ENCODE data around the gene CFAP45. TPM values are rescaled to one million over a fixed set of nuclear protein-coding genes. Genes with fewer than 3 reads are reported as not detected.

Gene CFAP45
- total and polyA plus RNA-seq, 2 experiments from 2014 or later = 0.43 TPM; not detected in 1

GRCh38 chr1:159928491-159929050, 28.6 kb upstream of the CFAP45 start:
- peaks cover 6% of the 10 kb centered on the region for H3K79me2 ChIP-seq
- TF ChIP-seq CTCF (IDR thresholded peaks at IDR 0.05; ENCODE audit: poor library complexity) (no peak), EZH2 (IDR thresholded peaks at IDR 0.05; ENCODE audit: borderline replicate concordance) (no peak)
- no peaks in the 10 kb centered on the region for H4K20me1 ChIP-seq (ENCODE audit: insufficient read depth, poor library complexity, severe bottlenecking)
- no peak overlapping the region for H3K4me3 ChIP-seq
- peaks cover 14% of the 10 kb centered on the region for H3K4me1 ChIP-seq (ENCODE audit: insufficient read depth)
- no peaks in the 10 kb centered on the region for H3K36me3 ChIP-seq (replicated peaks; ENCODE audit: insufficient read depth, low read depth)
- no peak for DNase-seq (ENCODE audit: low spot score)
- no peaks in the 10 kb centered on the region for H3K27me3 ChIP-seq
- no peaks in the 10 kb centered on the region for H3K9me3 ChIP-seq (ENCODE audit: low read depth)
- 97% methylated on average over 18 of the region's 18 CpGs for WGBS (ENCODE audit: low lambda C conversion rate, missing lambda C conversion rate)
- H3K9me2 ChIP-seq (replicated peaks; ENCODE audit: insufficient read depth) = no peaks in the 10 kb centered on the region
- H3K4me2 ChIP-seq = no peak overlapping the region
- H2AFZ ChIP-seq = no peak overlapping the region
- H3K27ac ChIP-seq = no peak overlapping the region

GRCh38 chr1:159927849-159928431, 28.0 kb upstream of the CFAP45 start:
- Histone ChIP-seq H3K27ac (no peak overlapping the region), H3K4me1 (ENCODE audit: insufficient read depth) (peaks cover 16% of the 10 kb centered on the region), H3K27me3 (no peaks in the 10 kb centered on the region), H3K36me3 (replicated peaks; ENCODE audit: insufficient read depth, low read depth) (no peaks in the 10 kb centered on the region), H3K4me2 (no peak overlapping the region), H3K9me2 (replicated peaks; ENCODE audit: insufficient read depth) (no peaks in the 10 kb centered on the region), H3K4me3 (no peak overlapping the region), H3K79me2 (peaks cover 11% of the 10 kb centered on the region), H4K20me1 (ENCODE audit: insufficient read depth, poor library complexity, severe bottlenecking) (no peaks in the 10 kb centered on the region), H2AFZ (no peak overlapping the region), H3K9me3 (ENCODE audit: low read depth) (no peaks in the 10 kb centered on the region)
- WGBS (ENCODE audit: low lambda C conversion rate, missing lambda C conversion rate) = 83% methylated on average over 12 of the region's 13 CpGs
- TF ChIP-seq EZH2 (IDR thresholded peaks at IDR 0.05; ENCODE audit: borderline replicate concordance) (no peak), CTCF (IDR thresholded peaks at IDR 0.05; ENCODE audit: poor library complexity) (no peak)
- no peak for DNase-seq (ENCODE audit: low spot score)

- Histone ChIP-seq H3K4me1 (ENCODE audit: insufficient read depth) (peaks cover 23% of the 10 kb centered on the region), H3K36me3 (replicated peaks; ENCODE audit: insufficient read depth, low read depth) (no peaks in the 10 kb centered on the region), H3K79me2 (peaks cover 16% of the 10 kb centered on the region), H3K9me3 (ENCODE audit: low read depth) (no peaks in the 10 kb centered on the region), H4K20me1 (ENCODE audit: insufficient read depth, poor library complexity, severe bottlenecking) (no peaks in the 10 kb centered on the region), H3K9me2 (replicated peaks; ENCODE audit: insufficient read depth) (no peaks in the 10 kb centered on the region), H3K4me3 (no peak overlapping the region), H3K27me3 (no peaks in the 10 kb centered on the region), H3K4me2 (no peak overlapping the region), H2AFZ (no peak overlapping the region), H3K27ac (no peak overlapping the region)
- no peak for DNase-seq (ENCODE audit: low spot score)
- WGBS (ENCODE audit: low lambda C conversion rate, missing lambda C conversion rate) = 90% methylated on average over 16 of the region's 16 CpGs
- TF ChIP-seq EZH2 (IDR thresholded peaks at IDR 0.05; ENCODE audit: borderline replicate concordance) = no peak
- TF ChIP-seq EZH2phosphoT487 (IDR thresholded peaks at IDR 0.05; ENCODE audit: low read depth, severe bottlenecking, unreplicated experiment) = no peak
- no peak for TF ChIP-seq CTCF (IDR thresholded peaks at IDR 0.05; ENCODE audit: poor library complexity)
Measured at GRCh38 chr1:159927211-159927848, 27.4 kb upstream of the CFAP45 start.
